Smooth muscle cell (in vitro differentiated cells): ENCODE data around the gene HOOK1. TPM values are rescaled to one million over a fixed set of nuclear protein-coding genes. Genes with fewer than 3 reads are reported as not detected.

Experiments used
- DNase-seq: peaks from one replicate; lab custom pipeline; 2025; ENCODE audit not compliant: unreplicated experiment; lab: John Stamatoyannopoulos, UW
- H2AFZ ChIP-seq: fragments of 200-600 bp; sonication (generic); 2 replicates; pipeline ENCODE4 v1.6.0; 2016; ENCODE audit warnings: antibody characterized with exemption, low read depth, mild to moderate bottlenecking
- H3F3A ChIP-seq: fragments of 200-600 bp; sonication (generic); 2 replicates; pipeline ENCODE4 v1.6.0; 2017; ENCODE audit warnings: antibody characterized with exemption, low read depth
- H3K27ac ChIP-seq: fragments of 200-600 bp; sonication (generic); 2 replicates; pipeline ENCODE4 v1.5.1; 2016; ENCODE audit warnings: low read depth, mild to moderate bottlenecking
- H3K27me3 ChIP-seq: fragments of 200-600 bp; sonication (generic); 2 replicates; pipeline ENCODE4 v1.6.1; 2016; ENCODE audit warnings: low read depth, mild to moderate bottlenecking
- H3K36me3 ChIP-seq: fragments of 200-600 bp; sonication (generic); 2 replicates; pipeline ENCODE4 v1.5.1; 2016; ENCODE audit warnings: low read depth
- H3K4me1 ChIP-seq: fragments of 200-600 bp; sonication (generic); 2 replicates; pipeline ENCODE4 v1.5.1; 2016; ENCODE audit warnings: low read depth
- H3K4me2 ChIP-seq: fragments of 200-600 bp; sonication (generic); 2 replicates; pipeline ENCODE4 v1.6.0; 2016; ENCODE audit warnings: mild to moderate bottlenecking
- H3K4me3 ChIP-seq: fragments of 200-600 bp; sonication (generic); 2 replicates; pipeline ENCODE4 v1.5.1; 2016; ENCODE audit warnings: mild to moderate bottlenecking
- H3K79me2 ChIP-seq: fragments of 200-600 bp; sonication (generic); 2 replicates; pipeline ENCODE4 v1.6.0; 2016; ENCODE audit warnings: low read depth, mild to moderate bottlenecking
- H3K9ac ChIP-seq: fragments of 200-600 bp; sonication (generic); 2 replicates; pipeline ENCODE4 v1.6.0; 2016; ENCODE audit warnings: low read depth
- H3K9me3 ChIP-seq: fragments of 200-600 bp; sonication (generic); replicated peaks from 2 replicates; pipeline ENCODE4 v1.5.1; 2016; ENCODE audit warnings: low read depth
- H4K20me1 ChIP-seq: fragments of 200-600 bp; sonication (generic); 2 replicates; pipeline ENCODE4 v1.6.0; 2016; ENCODE audit warnings: low read depth
- CTCF ChIP-seq: fragments of 200-600 bp; sonication (generic); IDR thresholded peaks from 2 replicates; pipeline ENCODE4 v1.5.1; 2017; ENCODE audit warnings: borderline replicate concordance, mild to moderate bottlenecking, antibody characterized with exemption; ENCODE audit not compliant: insufficient read depth, poor library complexity, severe bottlenecking
- WGBS: methylation state at CpG from one replicate; pipeline ENCODE4 v1.1.7; 2016; ENCODE audit warnings: low lambda C conversion rate; 5-methylcytosine and 5-hydroxymethylcytosine counted together
- polyA plus RNA-seq: library from polyadenylated mRNA; unstranded; fragments of >200 nt; fragmentation: Nextera tagmentation; extraction: Ambion mirVana; gene quantifications from 2 replicates; pipeline ENCODE4 v1.2.1, GENCODE V29; 2016
- total RNA-seq: library from RNA; depleted of rRNA; stranded (reverse); fragments of >200 nt; gene quantifications from 2 replicates; pipeline ENCODE4 v1.2.3, GENCODE V29; 2014

HOOK1 gene
- 5.2 TPM in 2 replicates for total RNA-seq
- polyA plus RNA-seq, result 0.80 and 1.6 TPM in 2 replicates

GRCh38 chr1:59814901-59815825 lies at the start of gene HOOK1:
Gene HOOK1, plus strand, starts transcription at chr1:59814949. Its CDS starts 169 bp downstream, at chr1:59815118.
- 5% methylated on average over 40 of the region's 71 CpGs for WGBS
- Histone ChIP-seq H3K27me3 (peaks cover 61% of the 10 kb centered on the region), H3K9ac (peak within 1 kb of the TSS; percentile 25), H3K79me2 (no peaks in the 10 kb centered on the region), H3K27ac (no peak within 1 kb of the TSS), H3K36me3 (no peaks in the 10 kb centered on the region), H2AFZ (peak within 1 kb of the TSS; percentile 35), H3K4me2 (peak within 1 kb of the TSS; percentile 82), H3F3A (no peaks in the 10 kb centered on the region), H3K4me3 (peak within 1 kb of the TSS; percentile 55), H3K4me1 (no peaks in the 10 kb centered on the region), H3K9me3 (no peaks in the 10 kb centered on the region), H4K20me1 (no peaks in the 10 kb centered on the region)
- TF ChIP-seq CTCF, result no peak
- DNase-seq, result no peak

GRCh38 chr1:59765011-59765730 lies 49.6 kb upstream of the HOOK1 start:
- Histone ChIP-seq H3K4me1 (no peaks in the 10 kb centered on the region), H3K36me3 (no peaks in the 10 kb centered on the region), H3K4me3 (no peak overlapping the region), H3K27me3 (no peaks in the 10 kb centered on the region), H3K79me2 (no peaks in the 10 kb centered on the region), H3K9ac (no peak overlapping the region), H2AFZ (no peak overlapping the region), H3K27ac (peak overlapping the region; percentile 59), H4K20me1 (no peaks in the 10 kb centered on the region), H3K9me3 (no peaks in the 10 kb centered on the region), H3F3A (no peaks in the 10 kb centered on the region), H3K4me2 (no peak overlapping the region)
- DNase-seq, result no peak
- no peak for TF ChIP-seq CTCF
- WGBS, result 77% methylated on average over 5 of the region's 5 CpGs

GRCh38 chr1:59766227-59766855 lies 48.4 kb upstream of the HOOK1 start:
- H3K27ac ChIP-seq, result peak overlapping the region; percentile 59
- no peaks in the 10 kb centered on the region for H3K4me1 ChIP-seq
- no peak for DNase-seq
- no peaks in the 10 kb centered on the region for H3K9me3 ChIP-seq
- H4K20me1 ChIP-seq, result no peaks in the 10 kb centered on the region
- 64% methylated on average over 9 of the region's 9 CpGs for WGBS
- TF ChIP-seq CTCF, result no peak
- no peak overlapping the region for H3K9ac ChIP-seq
- peak overlapping the region; percentile 17 for H2AFZ ChIP-seq
- H3F3A ChIP-seq, result no peaks in the 10 kb centered on the region
- H3K36me3 ChIP-seq, result no peaks in the 10 kb centered on the region
- no peak overlapping the region for H3K4me3 ChIP-seq
- H3K27me3 ChIP-seq, result no peaks in the 10 kb centered on the region
- H3K79me2 ChIP-seq, result no peaks in the 10 kb centered on the region
- peak overlapping the region; percentile 59 for H3K4me2 ChIP-seq
